ENCODE data around the gene PTRH1.

PTRH1 gene

GRCh38 chr9:127756233-127756632, 40.8 kb upstream of the PTRH1 start:
- DNase-seq (ENCODE audit: low read depth) = no peak
- no peak for TF ChIP-seq CTCF (IDR thresholded peaks at IDR 0.05; ENCODE audit: control insufficient read depth, extremely low read depth, insufficient read depth)
- H3K4me3 ChIP-seq (ENCODE audit: low read depth, low read length) = no peak overlapping the region

- H3K4me3 ChIP-seq (ENCODE audit: low read depth, low read length) = no peak overlapping the region
- no peak for TF ChIP-seq CTCF (IDR thresholded peaks at IDR 0.05; ENCODE audit: control insufficient read depth, extremely low read depth, insufficient read depth)
- DNase-seq (ENCODE audit: low read depth) = no peak
Observed at GRCh38 chr9:127755061-127756060, 39.9 kb upstream of the PTRH1 start.

GRCh38 chr9:127754099-127755060, 38.9 kb upstream of the PTRH1 start:
- H3K4me3 ChIP-seq (ENCODE audit: low read depth, low read length) = no peak overlapping the region
- DNase-seq (ENCODE audit: low read depth) = no peak
- no peak for TF ChIP-seq CTCF (IDR thresholded peaks at IDR 0.05; ENCODE audit: control insufficient read depth, extremely low read depth, insufficient read depth)

- no peak overlapping the region for H3K4me3 ChIP-seq (ENCODE audit: low read depth, low read length)
- no peak for TF ChIP-seq CTCF (IDR thresholded peaks at IDR 0.05; ENCODE audit: control insufficient read depth, extremely low read depth, insufficient read depth)
Observed at GRCh38 chr9:127753622-127754021, 38.2 kb upstream of the PTRH1 start.

GRCh38 chr9:127753148-127753547, 37.7 kb upstream of the PTRH1 start:
- no peak overlapping the region for H3K4me3 ChIP-seq (ENCODE audit: low read depth, low read length)
- DNase-seq (ENCODE audit: low read depth) = no peak
- no peak for TF ChIP-seq CTCF (IDR thresholded peaks at IDR 0.05; ENCODE audit: control insufficient read depth, extremely low read depth, insufficient read depth)

More at GRCh38 chr9:127753622-127754021, 38.2 kb upstream of the PTRH1 start:
- DNase-seq (ENCODE audit: low read depth) = no peak

- no peak overlapping the region for H3K4me3 ChIP-seq (ENCODE audit: low read depth, low read length)
- no peak for DNase-seq (ENCODE audit: low read depth)
- no peak for TF ChIP-seq CTCF (IDR thresholded peaks at IDR 0.05; ENCODE audit: control insufficient read depth, extremely low read depth, insufficient read depth)
Observed at GRCh38 chr9:127751269-127752054, 36.0 kb upstream of the PTRH1 start.
